IPS-11a (cell line): Measurements from ENCODE around the gene TMEM82.

ENCODE experiments used
- H3K4me3 ChIP-seq: one replicate; pipeline ENCODE4 v1.5.1; 2013; ENCODE audit warnings: low read depth, low read length, control low read depth

The TMEM82 gene

DNA sequence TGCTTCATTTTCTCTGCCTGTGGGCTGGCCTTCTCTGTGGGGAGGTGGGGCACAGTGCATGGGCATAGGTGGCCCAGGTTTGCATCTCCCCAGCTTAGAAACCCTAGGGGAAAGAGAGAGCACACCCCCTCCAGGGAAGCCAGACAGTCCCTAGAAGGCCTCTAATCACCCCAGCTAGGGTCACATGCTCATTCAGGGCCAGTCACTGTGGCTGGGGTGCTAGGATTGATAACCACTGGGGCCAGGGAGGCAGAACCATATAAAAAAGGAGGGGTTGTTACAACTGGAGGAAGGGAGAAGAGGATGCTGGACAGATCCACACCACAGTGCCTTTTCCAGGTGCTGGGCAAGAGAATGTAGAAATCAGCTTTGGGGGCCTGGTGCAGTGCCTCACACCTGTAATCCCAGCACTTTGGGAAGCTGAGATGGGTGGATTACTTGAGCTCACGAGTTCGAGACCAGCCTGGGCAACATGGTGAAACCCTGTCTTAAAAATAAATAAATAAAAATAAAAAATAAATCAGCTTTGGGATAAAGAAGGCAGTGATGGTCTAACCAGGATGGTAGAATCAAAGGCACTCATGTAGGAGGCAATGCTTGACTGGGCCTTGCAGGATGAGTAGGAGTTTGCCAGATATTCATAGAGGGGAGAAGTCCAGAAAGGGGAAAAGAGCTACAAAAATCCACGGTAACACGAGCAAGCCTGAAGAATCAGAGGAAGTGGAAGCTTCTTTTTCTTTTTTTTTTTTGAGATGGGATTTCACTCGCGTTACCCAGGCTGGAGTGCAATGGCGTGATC is 35.8 kb downstream of the TMEM82 start:
- no peak overlapping the region for H3K4me3 ChIP-seq

DNA sequence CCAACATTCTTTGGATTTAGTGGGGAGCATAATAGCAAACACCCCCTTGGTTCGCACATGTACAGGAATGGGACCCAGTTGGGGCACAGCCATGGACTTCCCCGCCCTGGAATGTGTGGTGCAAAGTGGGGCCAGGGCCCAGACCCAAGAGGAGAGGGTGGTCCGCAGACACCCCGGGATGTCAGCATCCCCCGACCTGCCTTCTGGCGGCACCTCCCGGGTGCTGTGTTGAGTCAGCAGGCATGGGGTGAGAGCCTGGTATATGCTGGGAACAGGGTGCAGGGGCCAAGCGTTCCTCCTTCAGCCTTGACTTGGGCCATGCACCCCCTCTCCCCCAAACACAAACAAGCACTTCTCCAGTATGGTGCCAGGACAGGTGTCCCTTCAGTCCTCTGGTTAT is 43.4 kb downstream of the TMEM82 start:
- H3K4me3 ChIP-seq = no peak overlapping the region

DNA sequence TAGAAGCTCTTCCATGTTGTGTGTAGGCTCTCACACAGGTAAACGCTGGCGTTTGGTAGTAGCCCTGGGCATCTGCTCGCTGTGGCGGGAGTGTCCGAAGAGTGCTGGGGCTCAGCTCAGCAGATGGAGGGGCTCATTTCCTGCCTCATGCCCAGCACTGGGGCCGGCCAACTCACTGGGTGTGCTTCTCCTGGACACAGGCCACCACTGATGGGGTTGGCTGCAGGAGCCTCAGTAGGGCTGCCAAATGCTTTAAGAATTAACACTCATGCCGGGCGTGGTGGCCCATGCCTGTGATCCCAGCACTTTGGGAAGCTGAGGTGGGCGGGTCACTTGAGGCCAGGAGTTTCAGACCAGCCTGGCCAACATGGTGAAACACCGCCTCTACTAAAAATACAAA is 44.3 kb downstream of the TMEM82 start:
- H3K4me3 ChIP-seq = no peak overlapping the region

DNA sequence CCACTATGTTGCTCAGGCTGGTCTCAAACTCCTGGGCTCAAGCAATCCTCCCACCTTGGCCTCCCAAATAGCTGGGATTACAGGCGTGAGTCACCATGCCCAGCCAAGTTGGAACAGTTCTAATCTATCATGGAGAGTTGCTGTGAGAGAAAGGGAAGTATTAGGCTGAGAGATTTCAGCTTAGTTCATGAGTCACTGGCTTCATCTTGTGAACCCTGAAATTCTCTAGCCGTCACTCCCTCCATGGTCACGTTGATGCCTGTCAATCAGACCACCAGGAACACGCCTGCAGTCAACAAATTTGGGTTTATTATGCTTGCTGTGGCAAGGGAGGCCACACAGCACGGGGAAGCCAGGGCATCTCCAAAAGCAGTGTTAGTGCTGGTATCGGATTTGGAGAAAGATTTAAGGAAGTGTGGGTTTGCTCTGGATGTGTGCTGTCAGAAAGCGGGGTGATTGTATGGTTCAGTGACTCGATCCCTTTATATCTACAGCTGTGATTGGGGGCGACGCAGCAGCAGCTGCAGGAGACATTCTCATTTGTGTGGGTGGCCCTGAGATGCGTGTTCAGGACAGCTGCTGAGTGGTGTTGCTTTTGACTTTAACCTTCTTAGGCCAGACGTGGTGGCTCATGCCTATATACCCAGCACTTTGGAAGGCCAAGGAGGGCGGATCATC is 46.5 kb downstream of the TMEM82 start:
- no peak overlapping the region for H3K4me3 ChIP-seq

DNA sequence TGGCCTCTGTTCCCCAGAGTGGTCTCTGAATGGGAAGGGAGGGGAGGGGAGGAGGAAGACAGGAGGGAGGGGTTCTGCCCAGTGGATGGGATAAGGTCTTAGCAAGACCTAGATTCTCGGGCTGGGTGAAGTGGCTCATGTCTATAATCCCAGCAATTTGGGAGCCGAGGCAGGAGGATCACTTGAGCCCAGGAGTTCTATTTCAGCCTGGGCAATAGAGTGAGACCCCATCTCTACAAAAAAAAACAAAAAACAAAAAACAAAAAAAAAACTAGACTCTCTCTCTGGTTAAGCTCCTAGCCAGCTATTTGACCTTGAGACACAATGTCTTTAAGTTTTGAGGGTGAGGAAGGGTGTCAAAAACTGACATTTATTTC is 53.8 kb downstream of the TMEM82 start:
- H3K4me3 ChIP-seq = no peak overlapping the region
